HG02885 (cell line): ENCODE measurements around the gene ANKRD18A.
A peak's percentile ranks its signal among the peaks of the same experiment; 100 is the strongest.

ENCODE experiments used
- ATAC-seq: cut with Tn5 transposase; IDR thresholded peaks from one replicate; pipeline ENCODE4 v1.9.1; 2021; ENCODE audit warnings: mild to moderate bottlenecking; ENCODE audit not compliant: unreplicated experiment, poor library complexity

The ANKRD18A gene

GRCh38 chr9:38620483-38621433 lies at the start of gene ANKRD18A:
TSS of gene ANKRD18A (minus strand) at chr9:38620596. CDS start at chr9:38620285, 311 bp downstream.
- ATAC-seq = peak; percentile 75

- ATAC-seq = no peak
Observed at GRCh38 chr9:38668791-38669466, 48.5 kb upstream of the ANKRD18A start.

GRCh38 chr9:38662763-38663593 lies 42.6 kb upstream of the ANKRD18A start:
- no peak for ATAC-seq

GRCh38 chr9:38659538-38659937 lies 39.1 kb upstream of the ANKRD18A start:
- no peak for ATAC-seq

GRCh38 chr9:38656896-38657295 lies 36.5 kb upstream of the ANKRD18A start:
- ATAC-seq = no peak

- no peak for ATAC-seq
Observed at GRCh38 chr9:38652486-38652885, 32.1 kb upstream of the ANKRD18A start.

GRCh38 chr9:38652044-38652443 lies 31.6 kb upstream of the ANKRD18A start:
- ATAC-seq = no peak

GRCh38 chr9:38651400-38652042 lies 31.1 kb upstream of the ANKRD18A start:
- ATAC-seq = no peak

GRCh38 chr9:38650564-38650963 lies 30.2 kb upstream of the ANKRD18A start:
- no peak for ATAC-seq

GRCh38 chr9:38649731-38650363 lies 29.5 kb upstream of the ANKRD18A start:
- no peak for ATAC-seq

- no peak for ATAC-seq
Observed at GRCh38 chr9:38644601-38645000, 24.2 kb upstream of the ANKRD18A start.

- no peak for ATAC-seq
Observed at GRCh38 chr9:38643815-38644173, 23.4 kb upstream of the ANKRD18A start.

GRCh38 chr9:38642951-38643814 lies 22.8 kb upstream of the ANKRD18A start:
- no peak for ATAC-seq

- no peak for ATAC-seq
Observed at GRCh38 chr9:38641985-38642864, 21.8 kb upstream of the ANKRD18A start.

GRCh38 chr9:38641142-38641541 lies 20.7 kb upstream of the ANKRD18A start:
- no peak for ATAC-seq

GRCh38 chr9:38639577-38639940 lies 19.2 kb upstream of the ANKRD18A start:
- ATAC-seq = no peak

GRCh38 chr9:38638881-38639576 lies 18.6 kb upstream of the ANKRD18A start:
- no peak for ATAC-seq
